ENCODE measurements around the gene SEC61G. TPM values are rescaled to one million over a fixed set of nuclear protein-coding genes. Genes with fewer than 3 reads are reported as not detected.

SEC61G gene
- total and polyA plus RNA-seq, 2 donors (not counting 1 experiment from before 2014, with no cell fraction given), result 23.6 to 60.9 TPM

GRCh38 chr7:54781134-54781920, 22.3 kb upstream of the SEC61G start:
- Histone ChIP-seq H4K20me1 (ENCODE audit: control insufficient read depth, insufficient read depth, low read length, poor library complexity, severe bottlenecking) (no peaks in the 10 kb centered on the region), H3K27me3 (replicated peaks in 1 of 4; ENCODE audit: control extremely low read depth in 1 of 4, control insufficient read depth in 3 of 4, insufficient read depth in 4 of 4, low read length in 3 of 4) (peaks cover 0 to 4% (median 0%) of the 10 kb centered on the region in 4 experiments), H3K27ac (ENCODE audit: low read length in 2 of 2) (no peak overlapping the region), H3K9me3 (ENCODE audit: control extremely low read depth in 1 of 3, control insufficient read depth in 2 of 3, insufficient read depth in 1 of 3, low read length in 2 of 3) (peaks cover 0 to 10% (median 3%) of the 10 kb centered on the region in 3 donors), H2AFZ (ENCODE audit: insufficient read depth, low read depth, low read length, poor library complexity, severe bottlenecking) (no peak overlapping the region), H3K36me3 (replicated peaks in 1 of 2; ENCODE audit: control extremely low read depth in 1 of 2, control insufficient read depth in 1 of 2, extremely low read depth in 1 of 2, insufficient read depth in 2 of 2, low read length in 1 of 2) (no peaks in the 10 kb centered on the region), H3K4me1 (ENCODE audit: control insufficient read depth in 2 of 2, insufficient read depth in 2 of 2, low read length in 2 of 2) (no peaks in the 10 kb centered on the region), H3K4me2 (replicated peaks; ENCODE audit: low read depth, low read length, poor library complexity, severe bottlenecking) (no peak overlapping the region), H3K79me2 (ENCODE audit: control insufficient read depth, insufficient read depth, low read length) (no peaks in the 10 kb centered on the region), H3K9ac (ENCODE audit: low read length) (no peak overlapping the region), H3K4me3 (ENCODE audit: control extremely low read depth in 1 of 5, extremely low read depth in 1 of 5, insufficient read depth in 1 of 5, low read depth in 2 of 5, low read length in 4 of 5) (no peak overlapping the region)
- intact Hi-C loops (cut with micrococcal nuclease), result no loop called here
- Mint-ChIP-seq H3K27ac (no peak overlapping the region), H3K9me3 (ENCODE audit: insufficient read depth) (peaks cover 9% of the 10 kb centered on the region), H3K4me1 (no peaks in the 10 kb centered on the region), H3K27me3 (peaks cover 32% of the 10 kb centered on the region), H3K4me3 (no peak overlapping the region)
- ATAC-seq (ENCODE audit: low read depth) (no peak), DNase-seq (no peak)
- TF ChIP-seq CTCF (IDR thresholded peaks at IDR 0.05) (no peak), EZH2 (IDR thresholded peaks at IDR 0.05; ENCODE audit: borderline replicate concordance, insufficient read depth, low read depth, low read length, poor library complexity, severe bottlenecking) (no peak)
- ChIA-PET CTCF (no interaction called here), POLR2A (no interaction called here)
- WGBS (ENCODE audit: insufficient coverage), result no CpG with 5 or more reads among the region's 8 CpGs

GRCh38 chr7:54780490-54780889, 21.5 kb upstream of the SEC61G start:
- ChIA-PET POLR2A (no interaction called here), CTCF (no interaction called here)
- Histone ChIP-seq H3K9me3 (ENCODE audit: control extremely low read depth in 1 of 3, control insufficient read depth in 2 of 3, insufficient read depth in 1 of 3, low read length in 2 of 3) (peaks cover 0 to 17% (median 4%) of the 10 kb centered on the region in 3 donors), H3K4me3 (ENCODE audit: control extremely low read depth in 1 of 5, extremely low read depth in 1 of 5, insufficient read depth in 1 of 5, low read depth in 2 of 5, low read length in 4 of 5) (no peak overlapping the region), H3K36me3 (replicated peaks in 1 of 2; ENCODE audit: control extremely low read depth in 1 of 2, control insufficient read depth in 1 of 2, extremely low read depth in 1 of 2, insufficient read depth in 2 of 2, low read length in 1 of 2) (no peaks in the 10 kb centered on the region), H3K79me2 (ENCODE audit: control insufficient read depth, insufficient read depth, low read length) (no peaks in the 10 kb centered on the region), H3K27me3 (replicated peaks in 1 of 4; ENCODE audit: control extremely low read depth in 1 of 4, control insufficient read depth in 3 of 4, insufficient read depth in 4 of 4, low read length in 3 of 4) (peaks cover 0 to 4% (median 0%) of the 10 kb centered on the region in 4 experiments), H3K27ac (ENCODE audit: low read length in 2 of 2) (no peak overlapping the region), H3K4me1 (ENCODE audit: control insufficient read depth in 2 of 2, insufficient read depth in 2 of 2, low read length in 2 of 2) (no peaks in the 10 kb centered on the region), H2AFZ (ENCODE audit: insufficient read depth, low read depth, low read length, poor library complexity, severe bottlenecking) (no peak overlapping the region), H3K4me2 (replicated peaks; ENCODE audit: low read depth, low read length, poor library complexity, severe bottlenecking) (no peak overlapping the region), H3K9ac (ENCODE audit: low read length) (no peak overlapping the region), H4K20me1 (ENCODE audit: control insufficient read depth, insufficient read depth, low read length, poor library complexity, severe bottlenecking) (no peaks in the 10 kb centered on the region)
- Mint-ChIP-seq H3K4me1 (no peaks in the 10 kb centered on the region), H3K27me3 (peaks cover 24% of the 10 kb centered on the region), H3K4me3 (no peak overlapping the region), H3K9me3 (ENCODE audit: insufficient read depth) (peaks cover 12% of the 10 kb centered on the region), H3K27ac (no peak overlapping the region)
- intact Hi-C loops (cut with micrococcal nuclease), result no loop called here
- no peak for TF ChIP-seq EZH2 (IDR thresholded peaks at IDR 0.05; ENCODE audit: borderline replicate concordance, insufficient read depth, low read depth, low read length, poor library complexity, severe bottlenecking)
- TF ChIP-seq CTCF (IDR thresholded peaks at IDR 0.05), result no peak
- DNase-seq, result no peak
- ATAC-seq (ENCODE audit: low read depth), result no peak
- WGBS (ENCODE audit: insufficient coverage), result no CpG with 5 or more reads among the region's 5 CpGs
